Ishikawa (cell line): Measurements from ENCODE around the gene GPR27.

Source experiments
- CEBPB ChIP-seq: IDR thresholded peaks from 2 replicates; pipeline ENCODE4 v1.6.1; 2012
- CREB1 ChIP-seq: IDR thresholded peaks from 2 replicates; pipeline ENCODE4 v1.6.1; 2012; ENCODE audit warnings: low read depth
- EGR1 ChIP-seq: IDR thresholded peaks from 2 replicates; pipeline ENCODE4 v1.6.1; 2012
- EP300 ChIP-seq: IDR thresholded peaks from 2 replicates; pipeline ENCODE4 v1.6.1; 2012; ENCODE audit warnings: borderline replicate concordance
- FOXM1 ChIP-seq: IDR thresholded peaks from 2 replicates; pipeline ENCODE4 v1.6.1; 2012; ENCODE audit warnings: low read depth, borderline replicate concordance
- NFIC ChIP-seq: IDR thresholded peaks from 2 replicates; pipeline ENCODE4 v1.6.1; 2012
- RAD21 ChIP-seq: IDR thresholded peaks from 2 replicates; pipeline ENCODE4 v1.6.1; 2012; ENCODE audit warnings: low read depth
- REST ChIP-seq: IDR thresholded peaks from 2 replicates; pipeline ENCODE4 v1.6.1; 2012; ENCODE audit warnings: low read depth, mild to moderate bottlenecking
- TAF1 ChIP-seq: IDR thresholded peaks from 2 replicates; pipeline ENCODE4 v1.6.1; 2012; ENCODE audit warnings: low read depth, mild to moderate bottlenecking
- TCF12 ChIP-seq: IDR thresholded peaks from 2 replicates; pipeline ENCODE4 v1.6.1; 2012; ENCODE audit warnings: low read depth
- TEAD4 ChIP-seq: IDR thresholded peaks from 2 replicates; pipeline ENCODE4 v1.6.1; 2012
- USF1 ChIP-seq: IDR thresholded peaks from 2 replicates; pipeline ENCODE4 v1.6.1; 2012
- YY1 ChIP-seq: IDR thresholded peaks from 2 replicates; pipeline ENCODE4 v1.6.1; 2012; ENCODE audit warnings: low read depth
- ZBTB7A ChIP-seq: IDR thresholded peaks from 2 replicates; pipeline ENCODE4 v1.6.1; 2012; ENCODE audit warnings: low read depth
- TF ChIP-seq, protein P1 (sequence below): IDR thresholded peaks from 2 replicates; pipeline ENCODE4 v1.6.1; 2012

The GPR27 gene

GRCh38 chr3:71752831-71753700, 589 bp upstream of the GPR27 start:
- TF ChIP-seq EP300 = no peak
- no peak for TF ChIP-seq YY1
- peak; percentile 46; the same call in 1 of the 2 replicates for TF ChIP-seq ZBTB7A
- TF ChIP-seq CREB1 = no peak
- no peak for TF ChIP-seq RAD21

DNA sequence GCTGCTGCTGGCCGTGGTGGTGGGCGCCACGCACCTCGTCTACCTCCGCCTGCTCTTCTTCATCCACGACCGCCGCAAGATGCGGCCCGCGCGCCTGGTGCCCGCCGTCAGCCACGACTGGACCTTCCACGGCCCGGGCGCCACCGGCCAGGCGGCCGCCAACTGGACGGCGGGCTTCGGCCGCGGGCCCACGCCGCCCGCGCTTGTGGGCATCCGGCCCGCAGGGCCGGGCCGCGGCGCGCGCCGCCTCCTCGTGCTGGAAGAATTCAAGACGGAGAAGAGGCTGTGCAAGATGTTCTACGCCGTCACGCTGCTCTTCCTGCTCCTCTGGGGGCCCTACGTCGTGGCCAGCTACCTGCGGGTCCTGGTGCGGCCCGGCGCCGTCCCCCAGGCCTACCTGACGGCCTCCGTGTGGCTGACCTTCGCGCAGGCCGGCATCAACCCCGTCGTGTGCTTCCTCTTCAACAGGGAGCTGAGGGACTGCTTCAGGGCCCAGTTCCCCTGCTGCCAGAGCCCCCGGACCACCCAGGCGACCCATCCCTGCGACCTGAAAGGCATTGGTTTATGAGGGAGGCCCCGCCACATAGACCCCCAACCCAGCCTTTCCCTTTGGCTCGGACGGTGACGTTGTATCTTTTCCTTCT, 1.1 kb downstream of the GPR27 start:
- TF ChIP-seq USF1 = no peak
- TF ChIP-seq NFIC = no peak
- TF ChIP-seq FOXM1 = no peak
- TF ChIP-seq TAF1 = no peak
- no peak for TF ChIP-seq CEBPB
- no peak for TF ChIP-seq ZBTB7A
- TF ChIP-seq YY1 = no peak
- no peak for TF ChIP-seq EGR1
- TF ChIP-seq, protein P1, sequence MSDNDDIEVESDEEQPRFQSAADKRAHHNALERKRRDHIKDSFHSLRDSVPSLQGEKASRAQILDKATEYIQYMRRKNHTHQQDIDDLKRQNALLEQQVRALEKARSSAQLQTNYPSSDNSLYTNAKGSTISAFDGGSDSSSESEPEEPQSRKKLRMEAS = no peak
- TF ChIP-seq TEAD4 = no peak
- no peak for TF ChIP-seq CREB1
- no peak for TF ChIP-seq TCF12
- TF ChIP-seq REST = no peak
- TF ChIP-seq EP300 = no peak
- no peak for TF ChIP-seq RAD21

- TF ChIP-seq CREB1 = no peak
- no peak for TF ChIP-seq FOXM1
Observed at GRCh38 chr3:71758091-71758490, 4.4 kb downstream of the GPR27 start.

DNA sequence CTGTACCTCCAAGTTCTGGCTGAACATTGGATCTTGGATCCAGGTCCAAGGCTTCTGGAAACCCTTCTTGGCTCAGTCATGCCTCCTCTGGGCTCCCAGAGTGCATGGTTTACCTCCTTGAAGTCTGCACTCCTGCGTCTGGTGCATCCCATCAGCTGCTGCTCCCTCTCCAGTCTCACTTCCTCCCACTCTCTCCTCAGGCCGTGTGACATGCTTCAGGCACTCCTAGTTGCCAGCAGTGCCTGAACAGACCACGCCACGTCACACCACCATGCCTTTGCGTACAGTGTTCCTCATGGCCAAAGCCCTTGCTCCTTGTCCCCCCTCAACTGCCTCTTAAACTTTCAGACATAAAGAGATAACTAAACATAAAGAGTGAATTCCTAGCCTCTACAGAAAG, 5.7 kb downstream of the GPR27 start:
- TF ChIP-seq TEAD4 (no peak), REST (no peak), USF1 (no peak), CEBPB (no peak), TCF12 (no peak), EP300 (no peak), CREB1 (no peak), FOXM1 (no peak), YY1 (no peak), NFIC (no peak), TAF1 (no peak), RAD21 (no peak), ZBTB7A (no peak)
- TF ChIP-seq, protein P1 = no peak

- no peak for TF ChIP-seq TEAD4
- no peak for TF ChIP-seq CEBPB
- TF ChIP-seq CREB1 = no peak
- TF ChIP-seq ZBTB7A = no peak
- TF ChIP-seq RAD21 = no peak
- no peak for TF ChIP-seq EP300
- TF ChIP-seq, protein P1 = no peak
- TF ChIP-seq REST = no peak
- TF ChIP-seq TCF12 = no peak
- TF ChIP-seq NFIC = no peak
- no peak for TF ChIP-seq USF1
- no peak for TF ChIP-seq EGR1
- TF ChIP-seq TAF1 = no peak
- TF ChIP-seq YY1 = no peak
- no peak for TF ChIP-seq FOXM1
Observed at GRCh38 chr3:71760140-71760539, 6.5 kb downstream of the GPR27 start.
